Liver (tissue), 9 donors: ENCODE data around the gene BPGM. TPM values are rescaled to one million over a fixed set of nuclear protein-coding genes. Genes with fewer than 3 reads are reported as not detected.

Source experiments
- DNase-seq: peaks from one replicate; pipeline ENCODE4 v3.0.0-alpha.2; 2017; ENCODE audit warnings: low spot score
- H3K27ac ChIP-seq, 2 donors: one replicate each; pipeline ENCODE4 v1.7.0; 2013; ENCODE audit warnings: inconsistent platforms in 2 of 2, low read length in 2 of 2, control low read depth in 1 of 2, low read depth in 1 of 2, mild to moderate bottlenecking in 1 of 2
- H3K27me3 ChIP-seq, 4 donors: one replicate each; pipeline versions ENCODE4 v1.6.1 to v1.7.0; 2013; ENCODE audit warnings: low read length in 3 of 4, inconsistent platforms in 1 of 4, mild to moderate bottlenecking in 1 of 4, moderate library complexity in 1 of 4; ENCODE audit not compliant: control insufficient read depth in 4 of 4, insufficient read depth in 4 of 4
- H3K36me3 ChIP-seq, 4 donors: one replicate each; pipeline versions ENCODE4 v1.6.1 to v1.7.0; 2013; ENCODE audit warnings: low read length in 3 of 4, mild to moderate bottlenecking in 3 of 4, low read depth in 1 of 4, moderate library complexity in 1 of 4; ENCODE audit not compliant: control insufficient read depth in 4 of 4, insufficient read depth in 3 of 4
- H3K4me1 ChIP-seq, 4 donors: one replicate each; pipeline versions ENCODE4 v1.6.1 to v1.7.0; 2013; ENCODE audit warnings: low read length in 3 of 4, mild to moderate bottlenecking in 3 of 4, moderate library complexity in 1 of 4; ENCODE audit not compliant: control insufficient read depth in 4 of 4, insufficient read depth in 4 of 4
- H3K4me3 ChIP-seq, 3 donors: one replicate each; pipeline versions ENCODE4 v1.6.1 to v1.7.0; 2013; ENCODE audit warnings: low read length in 3 of 3, control low read depth in 1 of 3, low read depth in 1 of 3, mild to moderate bottlenecking in 1 of 3
- H3K9ac ChIP-seq, 2 donors: one replicate each; pipeline ENCODE4 v1.7.0; 2013; ENCODE audit warnings: low read length in 2 of 2, mild to moderate bottlenecking in 2 of 2, moderate library complexity in 2 of 2, control low read depth in 1 of 2, low read depth in 1 of 2
- H3K9me3 ChIP-seq, 4 donors: one replicate each; pipeline versions ENCODE4 v1.6.1 to v1.7.0; 2013; ENCODE audit warnings: low read length in 3 of 4; ENCODE audit not compliant: control insufficient read depth in 4 of 4
- ATF3 ChIP-seq: IDR thresholded peaks from 2 replicates; pipeline ENCODE4 v1.6.1; 2016; ENCODE audit warnings: antibody characterized with exemption
- CTCF ChIP-seq: fragments of 150-350 bp; IDR thresholded peaks from 2 replicates; pipeline ENCODE4 v1.5.1; 2017; ENCODE audit warnings: improper control_type of control experiment, low read depth, low read length; ENCODE audit not compliant: missing input control
- EGR1 ChIP-seq, 2 donors: IDR thresholded peaks; 2 replicates each; pipeline ENCODE4 v1.6.1; 2016 to 2018; ENCODE audit warnings: antibody characterized with exemption in 2 of 2, low read depth in 2 of 2
- FOXA1 ChIP-seq: IDR thresholded peaks from 2 replicates; pipeline ENCODE4 v1.6.1; 2016; ENCODE audit warnings: antibody characterized with exemption
- HNF4A ChIP-seq, 2 donors: conservative IDR thresholded peaks; 2 replicates each; pipeline ENCODE4 v1.6.1; 2016; ENCODE audit warnings: antibody characterized with exemption in 2 of 2, mild to moderate bottlenecking in 2 of 2
- MAX ChIP-seq: IDR thresholded peaks from 2 replicates; pipeline ENCODE4 v1.6.1; 2016; ENCODE audit warnings: antibody characterized with exemption
- NR2F2 ChIP-seq: IDR thresholded peaks from 2 replicates; pipeline ENCODE4 v1.6.1; 2016; ENCODE audit warnings: antibody characterized with exemption
- RAD21 ChIP-seq, 2 donors: IDR thresholded peaks; 2 replicates each; pipeline ENCODE4 v1.6.1; 2016; ENCODE audit warnings: antibody characterized with exemption in 2 of 2, mild to moderate bottlenecking in 2 of 2
- REST ChIP-seq: IDR thresholded peaks from 2 replicates; pipeline ENCODE4 v1.6.1; 2016; ENCODE audit warnings: antibody characterized with exemption, mild to moderate bottlenecking
- RXRA ChIP-seq, 2 donors: IDR thresholded peaks; 2 replicates each; pipeline ENCODE4 v1.6.1; 2017 to 2018; ENCODE audit warnings: antibody characterized with exemption in 2 of 2, mild to moderate bottlenecking in 1 of 2
- ZBTB33 ChIP-seq: IDR thresholded peaks from 2 replicates; pipeline ENCODE4 v1.6.1; 2016; ENCODE audit warnings: antibody characterized with exemption
- WGBS: extraction: QIAGEN DNeasy Blood & Tissue Kit; methylation state at CpG from one replicate; pipeline ENCODE4 v1.1.7; 2013; 5-methylcytosine and 5-hydroxymethylcytosine counted together
- polyA plus RNA-seq, 2 donors: library from polyadenylated mRNA; stranded (reverse) in 1 of 2; unstranded in 1 of 2; fragments of 200-250 nt in 1 of 2; fragments of >200 nt in 1 of 2; fragmentation: Nextera tagmentation in 1 of 2; extraction: Ambion mirVana in 1 of 2; gene quantifications; one replicate each; pipeline versions ENCODE4 v1.2.1 to v1.2.3, GENCODE V29; 2013 to 2015
- total RNA-seq, 2 donors: library from RNA; depleted of rRNA; stranded (reverse); fragments of >200 nt; gene quantifications; one replicate each; pipeline ENCODE4 v1.2.3, GENCODE V29; 2014
- donor health status: healthy.
- donor health status: healthy.
- donor health status: healthy.
- donor health status: healthy.
- donor health status: healthy.

The BPGM gene
- total and polyA plus RNA-seq, 4 donors, result 6.1 to 250 (median 7.6) TPM

- TF ChIP-seq NR2F2, result no peak
- TF ChIP-seq RAD21 (IDR thresholded peaks at IDR 0.05), result peak; percentile 42 to 59
- no peak overlapping the region for H3K4me3 ChIP-seq
- WGBS, result 56% methylated on average over 2 of the region's 2 CpGs
- no peak overlapping the region for H3K27ac ChIP-seq
- no peaks in the 10 kb centered on the region for H3K4me1 ChIP-seq
- no peak overlapping the region for H3K9ac ChIP-seq
- no peak for DNase-seq
- H3K36me3 ChIP-seq, result no peaks in the 10 kb centered on the region
- no peaks in the 10 kb centered on the region for H3K9me3 ChIP-seq
- H3K27me3 ChIP-seq, result no peaks in the 10 kb centered on the region
These were observed 78.0 kb downstream of the BPGM start for GRCh38 chr7:134724606-134725005.

GRCh38 chr7:134726581-134726980 lies 79.9 kb downstream of the BPGM start:
- H3K27ac ChIP-seq, result no peak overlapping the region
- no peak overlapping the region for H3K9ac ChIP-seq
- WGBS, result 80% methylated on average over 2 of the region's 2 CpGs
- H3K36me3 ChIP-seq, result no peaks in the 10 kb centered on the region
- no peak for TF ChIP-seq EGR1 (IDR thresholded peaks at IDR 0.05; ENCODE audit: low read depth in 2 of 2)
- TF ChIP-seq FOXA1, result no peak
- no peak for TF ChIP-seq RXRA (IDR thresholded peaks at IDR 0.05)
- no peak for TF ChIP-seq HNF4A (conservative IDR thresholded peaks at IDR 0.05)
- no peak for TF ChIP-seq ATF3
- TF ChIP-seq ZBTB33, result no peak
- TF ChIP-seq MAX, result no peak
- no peak for TF ChIP-seq REST
- TF ChIP-seq CTCF, result no peak
- DNase-seq, result no peak
- H3K4me3 ChIP-seq, result no peak overlapping the region
- H3K27me3 ChIP-seq, result no peaks in the 10 kb centered on the region
- no peaks in the 10 kb centered on the region for H3K9me3 ChIP-seq
- H3K4me1 ChIP-seq, result no peaks in the 10 kb centered on the region
